OCI-LY1 (cell line): ENCODE data around the gene C1QTNF1.

Source experiments
- H2AFZ ChIP-seq: fragments of 200-600 bp; sonication (generic), shearing (Covaris generic); 2 replicates; pipeline ENCODE4 v1.6.0; 2014; ENCODE audit warnings: antibody characterized with exemption, mild to moderate bottlenecking, low read length
- H3F3A ChIP-seq: fragments of 200-600 bp; sonication (generic), shearing (Covaris generic); 2 replicates; pipeline ENCODE4 v1.6.0; 2014; ENCODE audit warnings: mild to moderate bottlenecking, antibody characterized with exemption, low read length, moderate library complexity; ENCODE audit not compliant: insufficient read depth
- H3K27ac ChIP-seq: fragments of 200-600 bp; sonication (generic); 2 replicates; pipeline ENCODE4 v1.5.1; 2014; ENCODE audit warnings: low read length, mixed run types, mild to moderate bottlenecking, low read depth; ENCODE audit not compliant: poor library complexity, severe bottlenecking
- H3K27me3 ChIP-seq: fragments of 200-600 bp; sonication (generic); 2 replicates; pipeline ENCODE4 v1.6.0; 2014; ENCODE audit warnings: antibody characterized with exemption, mild to moderate bottlenecking, low read length, moderate library complexity; ENCODE audit not compliant: insufficient read depth
- H3K36me3 ChIP-seq: fragments of 200-600 bp; sonication (generic); 2 replicates; pipeline ENCODE4 v1.6.1; 2014; ENCODE audit warnings: mild to moderate bottlenecking, antibody characterized with exemption, low read length, moderate library complexity, mixed read lengths; ENCODE audit not compliant: insufficient read depth
- H3K4me1 ChIP-seq: fragments of 200-600 bp; sonication (generic); 2 replicates; pipeline ENCODE4 v1.5.1; 2014; ENCODE audit warnings: mild to moderate bottlenecking, low read length, moderate library complexity; ENCODE audit not compliant: insufficient read depth, severe bottlenecking
- H3K4me2 ChIP-seq: fragments of 200-600 bp; sonication (generic), shearing (Covaris generic); 2 replicates; pipeline ENCODE4 v1.6.1; 2014; ENCODE audit warnings: low read length
- H3K4me3 ChIP-seq: fragments of 200-600 bp; sonication (generic); 2 replicates; pipeline ENCODE4 v1.5.1; 2014; ENCODE audit warnings: low read length, low read depth, mild to moderate bottlenecking, mixed read lengths; ENCODE audit not compliant: poor library complexity, severe bottlenecking
- H3K79me2 ChIP-seq: fragments of 200-600 bp; shearing (Covaris generic); 2 replicates; pipeline ENCODE4 v1.6.1; 2016; ENCODE audit warnings: mixed run types, low read length, mixed read lengths; ENCODE audit not compliant: insufficient read depth
- H3K9ac ChIP-seq: fragments of 200-600 bp; sonication (generic), shearing (Covaris generic); 2 replicates; pipeline ENCODE4 v1.6.1; 2014; ENCODE audit warnings: mild to moderate bottlenecking, low read length, mixed read lengths
- H3K9me2 ChIP-seq: fragments of 200-600 bp; sonication (generic), shearing (Covaris generic); 2 replicates; pipeline ENCODE4 v1.6.1; 2014; ENCODE audit warnings: low read depth, mild to moderate bottlenecking, low read length, mixed read lengths
- H3K9me3 ChIP-seq: fragments of 200-600 bp; shearing (Covaris generic); 2 replicates; pipeline ENCODE4 v1.6.1; 2014; ENCODE audit warnings: low read length, mixed read lengths
- H4K20me1 ChIP-seq: fragments of 200-600 bp; sonication (generic), shearing (Covaris generic); 2 replicates; pipeline ENCODE4 v1.6.0; 2016; ENCODE audit warnings: mild to moderate bottlenecking, low read length; ENCODE audit not compliant: insufficient read depth
- CTCF ChIP-seq: fragments of 200-600 bp; sonication (generic), shearing (Covaris generic); IDR thresholded peaks from 2 replicates; pipeline ENCODE4 v1.5.1; 2017; ENCODE audit warnings: mild to moderate bottlenecking, antibody characterized with exemption, low read length, moderate library complexity, mixed read lengths
- EZH2 ChIP-seq: fragments of 200-600 bp; sonication (generic), shearing (Covaris generic); IDR thresholded peaks from 2 replicates; pipeline ENCODE4 v1.8.0; 2017; ENCODE audit warnings: borderline replicate concordance, mixed run types, mild to moderate bottlenecking, antibody characterized with exemption, low read length, moderate library complexity, mixed read lengths

C1QTNF1 gene

DNA sequence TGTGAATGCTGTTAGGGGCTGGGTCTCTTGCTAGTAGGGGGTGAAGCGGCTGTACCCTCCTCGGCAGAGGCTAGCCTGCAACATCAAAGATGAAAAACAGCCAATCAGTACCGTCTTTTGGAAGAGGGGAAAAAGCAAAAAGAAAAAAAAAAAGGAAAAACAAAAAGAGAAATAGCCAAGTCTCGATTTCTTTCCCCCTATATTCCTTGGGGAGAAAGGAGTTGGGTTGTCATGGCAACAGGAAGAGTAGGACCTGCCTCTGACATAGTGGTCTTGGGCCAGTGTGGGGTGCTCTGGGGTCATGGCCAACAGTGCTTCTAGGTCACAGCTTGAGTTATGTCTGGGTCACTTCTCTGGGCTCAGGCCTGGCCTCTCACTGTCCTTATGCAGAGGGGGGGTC lies 68.6 kb downstream of the C1QTNF1 start:
- Histone ChIP-seq H3K9ac (no peak overlapping the region), H3K9me3 (no peaks in the 10 kb centered on the region), H3K4me2 (no peak overlapping the region), H3F3A (no peaks in the 10 kb centered on the region), H3K27me3 (no peaks in the 10 kb centered on the region), H2AFZ (no peak overlapping the region), H3K9me2 (no peaks in the 10 kb centered on the region), H3K79me2 (no peaks in the 10 kb centered on the region), H3K4me1 (no peaks in the 10 kb centered on the region), H3K27ac (no peak overlapping the region), H3K36me3 (no peaks in the 10 kb centered on the region), H3K4me3 (no peak overlapping the region), H4K20me1 (no peaks in the 10 kb centered on the region)
- TF ChIP-seq CTCF (no peak), EZH2 (no peak)

- H3K9ac ChIP-seq: no peak overlapping the region
- no peaks in the 10 kb centered on the region for H3K79me2 ChIP-seq
- H2AFZ ChIP-seq: no peak overlapping the region
- no peak overlapping the region for H3K4me2 ChIP-seq
- no peaks in the 10 kb centered on the region for H3K9me2 ChIP-seq
- H3K27me3 ChIP-seq: no peaks in the 10 kb centered on the region
- no peak overlapping the region for H3K27ac ChIP-seq
- H4K20me1 ChIP-seq: no peaks in the 10 kb centered on the region
- no peak for TF ChIP-seq EZH2
- no peak for TF ChIP-seq CTCF
- no peaks in the 10 kb centered on the region for H3F3A ChIP-seq
- H3K36me3 ChIP-seq: no peaks in the 10 kb centered on the region
- no peaks in the 10 kb centered on the region for H3K9me3 ChIP-seq
- no peak overlapping the region for H3K4me3 ChIP-seq
- no peaks in the 10 kb centered on the region for H3K4me1 ChIP-seq
These were observed 69.3 kb downstream of the C1QTNF1 start for GRCh38 chr17:79093270-79093669.

- Histone ChIP-seq H3K79me2 (no peaks in the 10 kb centered on the region), H3K4me1 (no peaks in the 10 kb centered on the region), H3K9me3 (no peaks in the 10 kb centered on the region), H3F3A (no peaks in the 10 kb centered on the region), H4K20me1 (no peaks in the 10 kb centered on the region), H3K27ac (no peak overlapping the region), H3K36me3 (no peaks in the 10 kb centered on the region), H3K27me3 (no peaks in the 10 kb centered on the region), H3K9me2 (no peaks in the 10 kb centered on the region), H3K4me2 (no peak overlapping the region), H3K9ac (no peak overlapping the region), H3K4me3 (no peak overlapping the region), H2AFZ (no peak overlapping the region)
- TF ChIP-seq EZH2: no peak
- TF ChIP-seq CTCF: no peak
These were observed 70.3 kb downstream of the C1QTNF1 start for GRCh38 chr17:79094261-79094660.
